Fibroblast of lung (primary cell): Measurements from ENCODE around the gene GPRIN2. TPM values are rescaled to one million over a fixed set of nuclear protein-coding genes. Genes with fewer than 3 reads are reported as not detected.

Experiments
- DNase-seq, 2 donors: peaks; one replicate each; pipeline versions ENCODE4 v3.0.0 to v3.0.0-alpha.2; 2010; ENCODE audit warnings: low read depth in 2 of 2
- H2AFZ ChIP-seq: 2 replicates; pipeline ENCODE4 v1.5.1; 2012; ENCODE audit warnings: low read length, control low read depth, inconsistent platforms
- H3K27ac ChIP-seq: 2 replicates; pipeline ENCODE4 v1.5.1; 2011; ENCODE audit warnings: low read length, control low read depth; ENCODE audit not compliant: insufficient read depth
- H3K27me3 ChIP-seq: 2 replicates; pipeline ENCODE4 v1.5.1; 2011; ENCODE audit warnings: mild to moderate bottlenecking, low read length; ENCODE audit not compliant: control insufficient read depth, insufficient read depth
- H3K36me3 ChIP-seq: 2 replicates; pipeline ENCODE4 v1.5.1; 2011; ENCODE audit warnings: low read length; ENCODE audit not compliant: control insufficient read depth, insufficient read depth
- H3K4me1 ChIP-seq: 2 replicates; pipeline ENCODE4 v1.5.1; 2011; ENCODE audit warnings: low read length; ENCODE audit not compliant: control insufficient read depth, insufficient read depth; ENCODE audit errors: extremely low read depth
- H3K4me2 ChIP-seq: 2 replicates; pipeline ENCODE4 v1.5.1; 2011; ENCODE audit warnings: low read length, control low read depth; ENCODE audit not compliant: insufficient read depth; ENCODE audit errors: extremely low read depth
- H3K4me3 ChIP-seq, 4 experiments: fragments of 200-600 bp in 1 of 4; sonication (generic) in 1 of 4; replicated peaks in 1 of 4; 2 replicates each; pipeline ENCODE4 v1.5.1; 2011 to 2016; ENCODE audit warnings: low read length in 4 of 4, low read depth in 3 of 4, mild to moderate bottlenecking in 3 of 4, control low read depth in 2 of 4, inconsistent platforms in 1 of 4, mixed read lengths in 1 of 4; ENCODE audit not compliant: insufficient read depth in 1 of 4; ENCODE audit errors: control extremely low read depth in 1 of 4
- H3K79me2 ChIP-seq: 2 replicates; pipeline ENCODE4 v1.5.1; 2012; ENCODE audit warnings: mild to moderate bottlenecking, low read length, inconsistent platforms; ENCODE audit not compliant: control insufficient read depth, insufficient read depth
- H3K9ac ChIP-seq: 2 replicates; pipeline ENCODE4 v1.5.1; 2011; ENCODE audit warnings: mild to moderate bottlenecking, low read length, control low read depth; ENCODE audit not compliant: insufficient read depth
- H3K9me3 ChIP-seq: 2 replicates; pipeline ENCODE4 v1.5.1; 2012; ENCODE audit warnings: low read depth, low read length; ENCODE audit not compliant: control insufficient read depth, insufficient read depth
- H4K20me1 ChIP-seq: 2 replicates; pipeline ENCODE4 v1.5.1; 2011; ENCODE audit warnings: low read length; ENCODE audit not compliant: control insufficient read depth, insufficient read depth; ENCODE audit errors: extremely low read depth
- CTCF ChIP-seq, 2 donors: IDR thresholded peaks in 1 of 2; conservative IDR thresholded peaks in 1 of 2; 1 replicate in 1 of 2; 2 replicates in 1 of 2; pipeline ENCODE4 v1.5.1; 2011 to 2012; ENCODE audit warnings: low read length in 2 of 2, control low read depth in 1 of 2, inconsistent platforms in 1 of 2, low read depth in 1 of 2, mild to moderate bottlenecking in 1 of 2
- EZH2 ChIP-seq: IDR thresholded peaks from 2 replicates; pipeline ENCODE4 v1.5.1; 2012; ENCODE audit warnings: low read length, control low read depth, mild to moderate bottlenecking; ENCODE audit errors: missing control alignments
- polyA plus RNA-seq, 2 donors: library from polyadenylated mRNA; depleted of rRNA in 1 of 2; stranded (reverse) in 1 of 2; unstranded in 1 of 2; fragments of >200 nt; gene quantifications; 2 replicates each; pipeline ENCODE4 v1.2.1, GENCODE V29; 2011 to 2012; ENCODE audit warnings: missing spikeins in 1 of 2
- total RNA-seq: library from RNA; depleted of rRNA; stranded (reverse); fragments of >200 nt; gene quantifications from 2 replicates; pipeline ENCODE4 v1.2.1, GENCODE V29; 2014

The GPRIN2 gene
- total and polyA plus RNA-seq, 2 donors (not counting 1 experiment from before 2014, with no cell fraction given) = not detected

GRCh38 chr10:46528171-46528671 is 28.2 kb downstream of the GPRIN2 start:
- Histone ChIP-seq H3K27ac (no peak overlapping the region), H3K4me3 (no peak overlapping the region), H3K36me3 (no peaks in the 10 kb centered on the region), H2AFZ (no peak overlapping the region), H3K27me3 (no peaks in the 10 kb centered on the region), H3K4me2 (no peak overlapping the region), H3K4me1 (peaks cover 23% of the 10 kb centered on the region), H3K79me2 (no peaks in the 10 kb centered on the region), H3K9me3 (no peaks in the 10 kb centered on the region), H4K20me1 (no peaks in the 10 kb centered on the region), H3K9ac (no peak overlapping the region)
- no peak for TF ChIP-seq CTCF (conservative IDR thresholded peaks at IDR 0.05 in 1 of 2, IDR thresholded peaks at IDR 0.05 in 1 of 2; ENCODE audit: low read depth in 1 of 2, low read length in 2 of 2)
- TF ChIP-seq EZH2 = no peak
- no peak for DNase-seq

DNA sequence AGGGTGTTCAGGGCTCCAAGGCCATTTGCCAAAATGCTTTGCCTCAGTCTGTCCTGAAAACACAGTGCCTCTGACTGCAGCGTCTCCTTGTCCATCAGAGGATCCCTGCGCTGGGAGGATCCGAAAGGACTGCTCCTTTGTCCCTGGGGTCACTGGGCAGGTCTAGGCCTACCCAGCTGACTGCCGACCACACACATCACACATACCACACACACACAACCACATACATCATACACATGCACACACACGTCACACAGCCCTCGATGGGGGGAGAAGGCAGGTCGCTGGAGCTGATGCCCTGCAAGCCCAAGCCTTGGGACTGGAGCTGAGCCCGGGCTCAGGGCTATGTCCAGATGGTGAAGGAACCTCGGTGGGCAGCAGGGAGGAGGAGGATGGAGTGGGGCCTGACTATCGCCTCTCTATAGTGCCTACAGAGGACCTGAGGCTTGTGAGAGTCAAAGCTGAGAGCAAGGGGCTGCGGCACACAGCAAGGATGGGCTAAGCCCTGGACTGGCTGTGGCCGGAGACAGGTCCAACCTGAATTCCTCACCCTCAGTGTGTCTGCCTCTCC is 29.1 kb downstream of the GPRIN2 start:
- no peak overlapping the region for H3K27ac ChIP-seq
- peaks cover 28% of the 10 kb centered on the region for H3K4me1 ChIP-seq
- no peaks in the 10 kb centered on the region for H3K79me2 ChIP-seq
- H3K36me3 ChIP-seq = no peaks in the 10 kb centered on the region
- H3K9me3 ChIP-seq = no peaks in the 10 kb centered on the region
- no peaks in the 10 kb centered on the region for H3K27me3 ChIP-seq
- no peak overlapping the region for H2AFZ ChIP-seq
- H3K4me3 ChIP-seq = no peak overlapping the region
- no peak for TF ChIP-seq CTCF (conservative IDR thresholded peaks at IDR 0.05 in 1 of 2, IDR thresholded peaks at IDR 0.05 in 1 of 2; ENCODE audit: low read depth in 1 of 2, low read length in 2 of 2)
- no peak for TF ChIP-seq EZH2
- no peak overlapping the region for H3K4me2 ChIP-seq
- H4K20me1 ChIP-seq = no peaks in the 10 kb centered on the region
- no peak for DNase-seq
- no peak overlapping the region for H3K9ac ChIP-seq

DNA sequence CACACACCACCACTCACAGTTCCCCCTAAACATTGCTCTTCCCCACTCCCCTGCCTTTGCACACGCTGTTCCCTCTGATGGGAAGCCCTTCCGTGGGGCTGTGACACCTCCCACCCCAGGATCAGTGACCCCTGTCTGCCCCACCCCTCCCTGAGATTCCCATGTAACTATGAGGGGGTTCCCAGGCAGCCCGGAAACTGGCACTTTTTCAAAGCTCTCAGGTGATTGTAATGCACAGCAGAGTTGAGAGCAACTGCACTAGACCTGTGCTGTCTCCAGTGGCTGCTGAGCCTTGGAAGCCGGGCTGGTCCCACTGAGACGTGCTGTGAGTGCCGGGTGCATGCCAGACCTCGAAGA is 29.8 kb downstream of the GPRIN2 start:
- Histone ChIP-seq H3K4me2 (no peak overlapping the region), H3K36me3 (no peaks in the 10 kb centered on the region), H4K20me1 (no peaks in the 10 kb centered on the region), H3K27ac (no peak overlapping the region), H3K9ac (no peak overlapping the region), H3K4me1 (peaks cover 28% of the 10 kb centered on the region), H3K79me2 (no peaks in the 10 kb centered on the region), H3K4me3 (no peak overlapping the region), H3K27me3 (no peaks in the 10 kb centered on the region), H2AFZ (no peak overlapping the region), H3K9me3 (no peaks in the 10 kb centered on the region)
- no peak for TF ChIP-seq EZH2
- TF ChIP-seq CTCF (conservative IDR thresholded peaks at IDR 0.05 in 1 of 2, IDR thresholded peaks at IDR 0.05 in 1 of 2; ENCODE audit: low read depth in 1 of 2, low read length in 2 of 2) = no peak
- DNase-seq = peak in 1 of 2 donors; percentile 19
